H4 (cell line): ENCODE data around the gene KCNK17. TPM values are rescaled to one million over a fixed set of nuclear protein-coding genes. Genes with fewer than 3 reads are reported as not detected.
A peak's percentile ranks its signal among the peaks of the same experiment; 100 is the strongest.
"Not testable (repeated sequence)": the region's sequence is repeated elsewhere in the genome, so short reads cannot be mapped to it uniquely, and the experiment has no call there.

Experiments used
- DNase-seq: peaks from one replicate; pipeline ENCODE4 v3.0.0-alpha.2; 2015; ENCODE audit warnings: low spot score
- total RNA-seq: library from RNA; depleted of rRNA; stranded (reverse); fragments of >200 nt; shearing (Covaris generic); gene quantifications from 2 replicates; pipeline ENCODE4 v1.2.3, GENCODE V29; 2014

Gene KCNK17
- total RNA-seq, 1 experiment from 2014 or later, result not detected

- DNase-seq, result peak; percentile 85
Observed at GRCh38 chr6:39302669-39303424, 11.4 kb downstream of the KCNK17 start.

- no peak for DNase-seq
Observed at GRCh38 chr6:39302011-39302410, 12.2 kb downstream of the KCNK17 start.

- peak; percentile 26 for DNase-seq
Observed at GRCh38 chr6:39301606-39302005, 12.6 kb downstream of the KCNK17 start.

DNA sequence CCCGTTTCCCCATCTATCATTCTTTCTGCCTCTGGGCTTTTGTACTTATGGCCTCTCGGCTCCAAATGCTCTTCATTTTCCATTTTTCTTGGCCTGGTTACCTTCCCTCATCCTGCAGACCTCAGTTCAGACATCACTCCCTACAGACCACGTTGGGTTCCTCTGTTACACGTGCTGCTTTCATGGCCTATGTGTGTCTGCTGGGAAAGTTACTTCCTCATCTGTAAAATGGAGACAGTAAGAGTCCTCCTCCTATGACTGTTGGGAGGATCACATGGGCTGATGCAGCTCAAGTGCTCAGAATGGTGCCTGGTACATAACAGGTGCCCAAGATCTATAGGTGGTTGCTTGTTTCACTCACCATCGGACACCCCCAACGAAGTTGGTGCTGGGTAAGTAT, 13.5 kb downstream of the KCNK17 start:
- no peak for DNase-seq

- DNase-seq, result no peak
Observed at GRCh38 chr6:39298061-39298460, 16.2 kb downstream of the KCNK17 start.

GRCh38 chr6:39296745-39297640, 17.2 kb downstream of the KCNK17 start:
- no peak for DNase-seq

DNA sequence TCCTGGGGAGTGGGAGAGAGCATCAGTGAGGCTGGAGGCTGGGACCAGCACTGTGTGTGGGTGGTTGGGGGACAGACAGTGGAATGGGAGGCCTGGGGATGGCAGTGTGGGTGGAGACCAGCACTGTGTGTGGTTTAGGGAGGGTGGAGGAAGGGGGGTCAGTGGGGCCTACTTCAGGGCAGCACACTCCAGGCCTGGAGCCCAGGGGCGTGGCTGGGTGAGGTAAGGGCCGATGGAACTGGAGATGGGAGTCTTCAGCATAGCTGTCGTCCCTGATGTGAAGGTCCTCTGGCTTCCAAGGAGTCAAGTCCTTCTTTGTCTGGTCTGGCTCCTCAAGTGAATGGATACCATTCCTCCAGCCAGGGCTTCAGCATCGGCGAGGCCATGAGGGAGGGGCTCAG, 18.6 kb downstream of the KCNK17 start:
- peak; percentile 47 for DNase-seq

- no peak for DNase-seq
Observed at GRCh38 chr6:39294899-39295298, 19.3 kb downstream of the KCNK17 start.

DNA sequence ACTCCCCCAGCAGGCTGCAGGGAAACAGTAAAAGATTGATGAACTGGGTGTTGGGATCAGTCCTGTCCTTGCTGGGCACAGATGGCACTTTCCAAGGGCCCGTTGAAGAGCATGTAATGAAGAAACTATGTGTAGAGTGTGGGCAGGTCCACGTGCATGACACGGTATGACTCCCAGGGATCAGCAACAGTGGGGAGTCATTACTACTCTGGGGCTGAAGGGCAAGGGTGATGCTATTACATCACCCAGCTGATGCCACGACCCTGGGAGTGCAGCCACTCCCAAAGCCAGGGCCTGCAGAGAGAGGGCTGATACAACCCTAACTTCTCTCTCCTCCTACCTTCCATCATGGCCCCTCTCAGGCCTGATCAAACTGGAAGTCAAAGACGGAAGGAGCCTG, 20.1 kb downstream of the KCNK17 start:
- DNase-seq, result no peak

GRCh38 chr6:39292637-39293036, 21.6 kb downstream of the KCNK17 start:
- no peak for DNase-seq

DNA sequence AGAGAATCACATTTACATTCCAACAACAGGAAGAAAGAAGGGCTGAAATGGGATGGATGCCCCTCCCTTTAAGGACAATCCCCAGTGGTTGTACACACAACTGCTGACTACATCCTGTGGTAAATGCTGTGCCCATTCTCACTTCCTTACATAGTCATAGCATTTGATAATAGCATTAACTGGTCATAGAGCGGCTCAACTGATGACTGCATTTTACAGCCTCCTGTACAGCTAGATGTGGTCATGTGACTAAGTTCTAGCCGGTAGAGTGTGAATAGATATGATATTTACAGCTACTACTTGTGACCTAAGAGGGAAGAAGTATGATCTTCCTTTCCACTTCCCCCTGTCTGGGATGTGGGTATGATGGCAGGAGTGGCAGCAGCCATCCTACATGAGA, 24.7 kb downstream of the KCNK17 start:
- DNase-seq, result peak; percentile 33

DNA sequence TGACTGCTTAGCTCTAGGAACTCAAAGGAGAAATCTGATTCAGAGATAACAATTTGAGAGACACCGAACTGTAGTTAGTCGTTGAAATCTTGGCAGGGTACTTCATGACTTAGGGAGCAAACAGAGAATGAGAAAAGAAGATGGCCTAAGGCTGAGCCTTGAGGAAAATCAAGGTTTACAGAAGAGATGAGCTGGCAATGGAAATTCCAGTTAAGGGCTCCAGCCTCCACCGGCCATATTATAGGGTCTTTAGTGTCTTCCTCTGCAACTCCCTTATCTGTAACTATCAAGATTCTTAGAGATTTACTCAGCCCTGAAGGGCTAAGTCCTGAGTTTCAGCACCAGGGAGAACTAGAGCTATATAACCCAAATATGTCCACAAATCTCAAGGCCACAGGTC, 26.6 kb downstream of the KCNK17 start:
- DNase-seq, result no peak

- DNase-seq, result not testable (repeated sequence)
Observed at GRCh38 chr6:39286596-39286995, 27.6 kb downstream of the KCNK17 start.

- no peak for DNase-seq
Observed at GRCh38 chr6:39282774-39283173, 31.4 kb downstream of the KCNK17 start.

DNA sequence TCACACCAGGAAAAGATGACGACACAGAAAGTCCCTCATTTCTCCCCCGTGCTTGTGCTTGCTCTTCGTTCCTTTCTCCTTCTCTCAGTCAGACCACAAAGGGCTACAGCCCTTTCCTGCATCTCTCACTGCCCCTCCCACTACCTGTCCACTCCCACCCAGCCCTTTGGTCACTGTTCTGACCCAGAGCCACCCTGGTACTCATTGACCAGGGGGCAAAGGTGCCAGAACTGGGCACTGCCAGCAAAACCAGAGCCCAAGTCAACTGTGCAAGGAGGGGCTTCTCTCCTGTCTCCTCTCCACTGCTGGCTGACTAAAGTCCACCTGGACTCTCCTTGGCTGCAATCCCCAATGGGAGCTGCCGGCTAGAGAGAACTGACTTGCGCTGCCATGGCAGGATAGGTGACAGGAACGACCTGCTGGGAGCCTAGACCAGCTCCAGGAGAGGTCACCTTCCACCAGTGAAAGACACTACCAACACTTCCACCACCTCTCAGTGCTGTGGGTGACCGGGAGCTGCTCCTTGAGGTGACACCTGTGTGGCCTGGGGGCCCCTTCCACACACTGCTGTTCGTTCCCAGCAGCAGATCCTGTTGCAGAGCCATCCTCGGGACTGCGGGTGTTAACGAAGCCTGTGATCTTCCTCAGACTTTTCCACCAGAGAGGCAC, 32.8 kb downstream of the KCNK17 start:
- DNase-seq, result no peak

DNA sequence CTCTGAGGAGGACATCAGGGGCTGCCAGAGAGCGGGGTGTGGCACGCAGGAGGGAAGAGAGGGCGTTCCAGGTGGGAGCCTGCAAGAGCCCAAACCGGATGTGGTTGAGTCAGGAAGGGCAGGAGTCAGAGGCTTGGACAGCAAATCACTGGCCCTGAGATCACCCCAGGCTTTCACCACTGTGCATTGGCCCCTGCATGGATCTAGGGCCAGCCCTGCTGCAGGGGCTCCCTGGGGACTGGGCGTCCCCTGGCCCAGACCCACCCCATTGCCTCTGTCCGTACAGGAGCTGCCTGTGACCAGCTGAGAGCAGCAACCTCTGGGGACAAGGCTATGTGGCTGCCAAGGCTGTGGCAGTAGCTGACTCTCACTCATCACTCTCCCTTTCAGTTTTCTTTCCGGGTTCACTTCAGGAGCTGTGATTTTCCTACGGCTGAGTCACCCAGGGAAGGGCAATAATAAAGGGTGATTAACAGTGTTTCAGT, 33.9 kb downstream of the KCNK17 start:
- peak; percentile 73 for DNase-seq

DNA sequence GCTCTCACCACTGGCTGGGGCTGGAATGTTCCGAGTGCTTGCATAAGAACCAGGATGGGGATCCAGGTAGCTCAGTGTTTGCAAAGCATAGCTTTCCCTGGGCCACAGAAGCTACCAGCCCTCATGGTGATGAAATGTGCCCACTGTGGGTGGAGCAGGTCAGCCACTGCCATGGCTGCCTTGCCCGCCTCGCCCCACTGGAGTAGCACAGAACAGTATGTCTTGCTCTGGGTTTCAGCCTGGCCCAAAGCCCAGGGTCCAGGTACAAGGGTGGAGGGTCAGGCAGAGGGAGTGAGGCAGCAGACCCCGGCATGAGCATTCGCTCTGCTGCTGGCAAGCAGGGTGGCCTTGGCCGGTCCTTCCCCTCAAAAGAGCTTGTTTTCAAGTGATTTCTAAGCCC, 34.7 kb downstream of the KCNK17 start:
- DNase-seq, result no peak

DNA sequence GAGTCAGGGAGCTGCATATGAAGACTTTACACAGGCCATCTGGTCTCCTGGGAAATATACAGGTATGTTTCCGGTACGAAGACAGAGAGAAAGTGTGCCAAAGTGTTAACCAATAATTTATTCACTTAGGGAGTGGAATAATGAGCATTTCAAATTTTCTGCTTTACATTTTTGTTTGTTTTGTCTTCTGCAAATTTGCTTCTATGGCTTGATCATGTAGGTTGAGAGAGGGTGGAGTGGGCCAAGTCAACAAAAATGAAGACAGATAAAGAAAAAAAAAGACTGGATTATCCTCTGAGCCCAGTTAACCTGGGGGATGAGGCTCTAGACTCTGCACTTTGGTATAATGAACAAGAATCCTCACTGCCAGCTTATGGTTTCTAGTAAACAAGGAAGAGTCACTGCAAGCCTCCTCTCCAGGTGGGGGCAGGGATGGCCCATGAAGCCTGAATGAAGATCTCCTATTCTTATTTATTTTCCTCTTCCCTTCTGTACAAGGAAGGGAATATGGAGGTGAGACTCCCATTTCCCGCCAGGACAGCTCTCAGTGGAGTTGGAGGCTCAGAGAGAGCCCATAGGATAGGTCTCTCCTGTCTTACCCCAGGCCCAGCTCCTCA, 37.7 kb downstream of the KCNK17 start:
- DNase-seq, result no peak

- DNase-seq, result no peak
Observed at GRCh38 chr6:39274903-39275302, 39.3 kb downstream of the KCNK17 start.

DNA sequence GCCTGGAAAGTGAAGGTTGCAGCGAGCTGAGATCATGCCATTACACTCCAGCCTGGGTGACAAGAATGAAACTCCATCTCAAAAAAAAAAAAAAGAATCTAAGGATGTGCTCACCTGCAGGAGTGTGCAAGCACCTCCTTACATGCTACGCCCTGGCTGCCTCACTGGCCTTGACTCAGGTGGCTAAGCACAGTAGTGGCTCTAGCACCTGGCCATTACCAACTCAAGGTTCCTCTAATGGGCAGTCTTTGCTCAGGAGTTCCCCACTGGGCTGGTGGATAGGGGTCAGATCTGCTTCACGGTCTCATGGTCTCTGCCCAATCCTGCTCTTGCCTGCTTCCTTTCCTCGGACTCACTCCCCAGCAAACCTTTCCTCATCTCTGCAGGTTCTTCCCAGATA, 39.7 kb downstream of the KCNK17 start:
- no peak for DNase-seq

GRCh38 chr6:39273406-39273821, 40.8 kb downstream of the KCNK17 start:
- no peak for DNase-seq

DNA sequence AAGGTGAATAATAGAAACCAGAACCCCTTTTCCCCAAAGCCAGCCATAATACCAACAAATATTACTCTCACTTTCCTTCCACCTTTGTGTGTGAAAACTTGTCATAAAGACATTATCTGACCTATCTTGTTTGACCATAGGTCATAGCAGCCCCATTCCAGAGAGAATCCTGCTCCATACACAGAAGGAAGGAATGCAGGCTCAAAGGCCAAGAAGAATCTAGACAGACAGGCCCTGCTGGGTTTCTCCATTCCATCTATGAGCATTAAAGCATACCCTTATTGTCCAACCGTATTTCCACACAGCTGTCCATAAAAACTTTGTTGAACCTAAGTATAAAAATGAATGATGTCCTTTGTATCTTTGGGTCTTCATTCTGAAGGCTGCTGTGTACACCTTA, 44.3 kb downstream of the KCNK17 start:
- DNase-seq, result no peak
